ENCODE results near the gene RANBP9.

The RANBP9 gene

DNA sequence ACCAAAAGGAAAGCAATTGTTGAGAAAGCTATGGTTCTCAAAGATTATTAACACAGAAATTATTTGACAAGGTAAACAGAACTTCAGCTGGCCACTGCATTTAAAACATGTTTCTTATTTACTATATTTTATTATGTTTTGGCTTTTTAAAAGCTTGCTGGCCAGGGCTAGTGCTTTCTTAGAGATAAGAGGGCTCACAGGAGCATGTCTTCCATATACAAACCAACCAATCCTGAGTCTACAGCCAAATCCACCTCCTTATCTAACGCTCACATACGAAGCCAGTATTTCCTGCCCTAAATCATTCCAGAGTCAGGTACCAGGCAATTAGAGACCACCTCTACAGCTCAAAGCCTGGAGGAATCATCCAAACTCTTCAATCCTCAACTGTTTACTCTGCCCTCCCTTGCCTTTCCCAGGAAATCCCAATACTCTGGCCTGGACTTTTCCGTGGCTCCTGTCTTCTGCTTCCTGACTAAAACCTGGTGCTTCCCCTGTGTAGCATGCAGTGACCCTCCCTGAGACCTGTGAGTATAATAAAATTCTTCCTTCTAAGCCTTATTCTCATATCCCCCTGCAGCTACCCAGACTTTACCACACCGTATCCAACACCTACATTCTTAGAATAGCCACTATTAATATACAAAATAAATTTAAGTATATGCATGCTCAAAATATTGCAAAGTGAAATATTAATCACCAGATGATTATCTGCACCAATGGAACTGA lies 33.2 kb downstream of the RANBP9 start:
- DNase-seq (ENCODE audit: low spot score): peak; percentile 6

DNA sequence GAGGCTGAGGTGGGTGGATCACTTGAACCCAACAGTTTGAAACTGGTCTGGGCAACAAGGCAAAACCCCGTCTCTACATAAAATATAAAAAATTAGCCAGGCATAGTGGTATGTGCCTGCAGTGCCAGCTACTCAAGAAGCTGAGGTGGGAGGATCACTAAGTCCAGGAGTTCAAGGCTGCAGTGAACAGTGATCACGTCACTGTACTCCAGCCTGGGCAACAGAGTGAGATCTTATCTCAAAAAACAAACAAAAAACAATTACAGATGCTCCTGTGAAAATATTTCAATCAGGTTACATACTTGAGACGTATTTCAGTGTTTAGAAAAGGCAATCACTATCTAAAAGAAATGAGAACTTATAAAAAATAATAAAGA lies 33.8 kb downstream of the RANBP9 start:
- DNase-seq (ENCODE audit: low spot score): no peak

DNA sequence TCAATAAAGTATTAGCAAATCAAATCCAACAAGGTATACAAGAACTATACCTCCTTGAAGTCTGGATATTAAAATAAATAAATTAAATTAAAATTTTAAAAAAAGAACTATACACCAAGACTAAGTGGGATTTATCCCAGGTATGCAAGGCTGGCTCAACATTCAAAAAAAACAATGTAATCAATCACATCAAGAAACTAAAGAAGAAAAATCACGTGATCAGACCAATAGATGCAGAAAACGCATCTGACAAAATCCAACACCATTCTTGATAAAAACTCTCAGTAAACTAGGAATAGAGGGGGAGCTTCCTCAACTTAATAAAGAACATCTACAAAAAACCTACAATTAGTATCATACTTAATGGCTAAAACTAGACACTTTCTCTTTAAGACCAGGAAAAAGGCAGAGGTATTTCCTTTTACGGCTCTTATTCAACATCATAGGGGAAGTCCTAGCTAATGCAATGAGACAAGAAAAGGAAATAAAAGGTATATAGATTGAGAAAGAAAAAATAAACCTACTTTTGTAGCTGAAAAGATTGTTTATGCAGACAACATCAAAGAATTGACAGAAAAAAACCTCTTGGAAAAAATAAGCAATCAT lies 35.0 kb downstream of the RANBP9 start:
- no peak for DNase-seq (ENCODE audit: low spot score)

DNA sequence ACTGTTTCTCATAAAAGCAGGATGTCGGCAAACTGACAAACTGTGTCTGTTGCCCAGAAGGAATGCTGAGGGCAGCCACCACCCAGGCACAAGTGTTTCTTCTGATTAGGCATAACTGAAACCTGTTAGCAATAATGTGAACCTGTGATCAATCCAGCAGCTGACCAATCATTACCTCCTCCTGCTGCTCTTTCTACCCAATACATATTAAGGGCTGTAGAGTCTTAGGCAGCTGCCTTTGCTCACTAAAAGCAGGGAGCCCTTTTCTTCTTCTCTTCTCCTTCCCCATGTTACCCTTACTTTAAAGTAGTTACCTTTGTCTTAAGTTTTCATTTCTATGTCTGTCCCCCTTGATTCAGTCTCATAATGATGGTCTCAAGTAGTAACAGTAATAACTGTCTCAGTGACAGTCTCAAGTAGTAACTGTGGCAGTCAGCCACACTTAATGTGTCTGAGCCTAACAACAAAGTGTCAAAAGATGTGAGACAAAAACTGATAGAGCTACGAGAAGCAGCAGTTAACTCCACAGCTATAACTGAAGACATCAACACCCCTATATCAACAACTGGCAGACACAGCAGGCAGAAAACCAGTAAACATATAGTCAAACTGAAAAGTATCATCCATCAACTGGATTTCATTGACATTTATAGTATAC lies 37.0 kb downstream of the RANBP9 start:
- no peak for DNase-seq (ENCODE audit: low spot score)

DNA sequence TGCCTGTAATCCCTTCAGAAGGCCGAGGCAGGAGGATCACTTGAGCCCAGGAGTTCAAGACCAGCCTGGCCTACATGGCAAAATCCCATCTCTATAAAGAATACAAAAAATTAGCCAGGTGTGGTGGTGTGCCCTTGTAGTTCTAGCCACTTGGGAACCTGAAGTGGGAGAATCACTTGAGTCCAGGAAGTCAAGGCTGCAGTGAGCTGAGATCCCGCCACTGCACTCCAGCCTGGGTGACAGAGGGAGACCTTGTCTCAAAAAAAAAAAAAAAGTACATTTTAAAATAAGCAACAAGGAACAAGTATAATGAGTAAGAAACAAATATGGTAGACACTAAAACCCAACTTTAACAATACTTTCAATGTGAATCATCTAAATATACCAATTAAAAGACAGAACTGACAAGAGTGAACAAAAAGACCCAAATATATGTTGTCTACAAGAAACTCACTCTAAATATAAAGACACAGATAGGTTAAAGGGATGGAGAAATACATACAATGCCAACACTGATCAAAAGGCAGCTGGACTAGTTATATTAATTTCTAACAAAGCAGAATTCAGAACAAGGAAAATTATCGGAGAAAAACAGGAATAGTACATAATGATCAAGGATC lies 37.7 kb downstream of the RANBP9 start:
- DNase-seq (ENCODE audit: low spot score): no peak

DNA sequence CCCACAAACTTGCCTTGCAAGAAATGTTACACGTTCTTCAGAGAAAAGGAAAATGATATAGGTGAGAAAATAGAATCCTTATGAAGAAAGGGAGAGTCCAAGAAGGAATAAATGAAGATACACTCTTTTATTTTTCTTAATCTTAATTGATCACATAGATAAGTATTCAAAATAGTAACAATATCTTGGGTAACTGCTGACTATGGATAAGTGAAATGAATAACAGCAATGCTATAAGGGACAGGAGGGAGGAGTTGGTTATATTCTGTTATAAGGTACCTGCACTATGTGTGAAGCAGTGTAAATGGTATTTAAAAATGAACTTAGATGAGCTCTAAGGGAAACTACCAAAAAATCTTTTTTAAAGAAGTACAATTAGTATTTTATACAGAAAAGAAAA lies 38.3 kb downstream of the RANBP9 start:
- no peak for DNase-seq (ENCODE audit: low spot score)

DNA sequence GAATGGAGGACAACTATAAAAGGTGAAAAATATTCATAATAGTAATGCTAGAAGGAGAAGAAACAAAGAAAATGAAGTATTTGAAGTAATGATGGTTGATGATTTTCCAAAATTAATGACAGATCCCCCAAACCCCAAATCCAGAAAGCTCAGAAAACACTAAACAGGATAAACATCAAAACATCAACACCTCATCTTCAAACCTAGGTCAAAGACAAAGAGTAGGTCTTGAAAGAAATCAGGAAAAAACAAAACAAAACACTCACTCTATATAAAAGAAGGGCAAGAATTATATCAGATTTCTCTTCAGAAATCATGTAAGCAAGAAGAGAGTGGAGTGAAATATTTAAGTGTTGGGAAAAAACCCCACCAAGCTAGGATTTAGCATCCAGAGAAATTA lies 38.7 kb downstream of the RANBP9 start:
- DNase-seq (ENCODE audit: low spot score): no peak

DNA sequence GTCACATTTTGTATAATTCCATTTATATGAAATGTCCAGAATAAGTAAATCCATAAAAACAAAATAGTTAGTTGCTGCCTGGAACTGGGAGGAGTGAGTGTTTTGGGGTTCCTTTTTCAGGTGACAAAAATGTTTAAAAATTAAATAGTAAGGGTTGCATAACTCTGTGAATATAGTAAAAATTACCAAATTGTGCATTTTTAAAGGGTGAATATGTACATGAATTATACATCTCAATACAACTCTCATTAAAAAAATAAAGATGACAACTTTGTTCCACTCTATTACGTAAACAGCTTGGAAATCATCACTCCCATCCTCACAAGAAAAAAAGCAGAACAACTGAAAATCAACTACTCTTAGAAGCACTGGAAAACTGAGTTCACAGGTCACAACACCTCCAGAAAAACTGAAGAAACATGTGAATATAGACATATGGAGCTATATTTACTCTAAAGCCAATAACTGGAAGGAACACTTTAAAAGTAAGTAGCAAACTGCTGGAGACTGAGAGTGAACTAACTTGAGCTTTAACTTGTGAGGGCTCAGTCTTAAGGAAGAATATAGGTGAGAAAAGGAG lies 40.0 kb downstream of the RANBP9 start:
- DNase-seq (ENCODE audit: low spot score): no peak

DNA sequence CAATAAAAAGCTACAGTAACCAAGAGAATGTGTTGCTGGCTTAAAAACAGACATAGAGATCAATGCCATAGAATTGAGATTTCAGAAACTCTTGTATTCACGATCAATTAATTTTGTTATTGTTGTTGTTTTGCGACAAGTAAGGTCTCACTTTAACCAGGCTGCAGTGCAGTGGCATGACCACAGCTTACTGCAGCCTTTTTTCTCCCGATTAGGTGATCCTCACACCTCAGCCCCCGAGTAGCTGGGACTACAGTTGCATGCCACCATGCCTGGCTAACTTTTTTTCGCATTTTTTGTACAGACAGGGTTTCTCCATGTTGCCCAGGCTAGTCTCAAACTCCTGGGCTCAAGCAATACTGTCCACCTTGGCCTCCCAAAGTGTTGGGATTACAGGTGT lies 42.2 kb downstream of the RANBP9 start:
- DNase-seq (ENCODE audit: low spot score): no peak

DNA sequence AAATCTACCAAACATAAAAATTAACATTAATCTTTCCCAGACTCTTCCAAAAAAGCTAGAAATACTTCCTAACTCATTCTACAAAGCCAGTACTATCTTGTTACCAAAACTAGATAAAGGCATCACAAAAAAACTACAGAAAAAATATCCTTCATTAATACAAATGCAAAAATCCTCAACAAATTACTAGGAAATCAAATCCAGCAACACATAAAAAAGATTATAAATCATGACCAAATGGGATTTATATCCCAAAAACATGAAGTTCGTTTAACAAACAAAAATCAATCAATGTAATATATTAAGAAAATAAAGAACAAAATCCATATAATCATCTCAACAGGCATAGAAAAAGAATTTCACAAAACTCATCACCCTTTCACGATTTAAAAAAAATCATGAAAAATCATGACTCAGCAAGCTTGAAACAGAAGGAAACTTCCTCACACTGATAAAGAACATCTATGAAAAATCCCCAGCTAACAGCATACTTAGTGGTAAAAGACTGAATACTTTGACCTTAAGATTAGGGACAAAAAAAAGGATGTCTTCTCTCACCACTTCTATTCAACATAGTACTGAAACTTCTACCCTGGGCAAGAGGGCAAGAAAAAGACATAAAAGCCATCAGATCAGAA lies 43.2 kb downstream of the RANBP9 start:
- no peak for DNase-seq (ENCODE audit: low spot score)

DNA sequence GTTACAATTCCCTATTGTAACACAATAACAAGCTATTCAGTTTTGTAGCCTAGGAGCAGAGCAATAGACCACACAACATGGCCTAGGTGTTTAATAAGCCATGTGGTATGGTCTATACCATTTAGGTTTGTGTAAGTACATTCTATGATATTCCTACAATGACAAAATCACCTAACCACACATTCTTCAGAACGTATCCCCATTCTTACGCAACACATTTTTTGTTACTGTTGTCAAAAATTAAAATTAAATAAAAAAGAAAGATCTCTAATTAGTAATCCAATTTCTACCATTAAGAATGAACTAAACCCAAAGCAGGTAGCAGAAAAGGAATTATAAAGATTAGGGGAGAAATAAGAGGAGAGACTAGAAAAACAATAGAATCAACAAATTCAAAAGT lies 44.0 kb downstream of the RANBP9 start:
- no peak for DNase-seq (ENCODE audit: low spot score)

DNA sequence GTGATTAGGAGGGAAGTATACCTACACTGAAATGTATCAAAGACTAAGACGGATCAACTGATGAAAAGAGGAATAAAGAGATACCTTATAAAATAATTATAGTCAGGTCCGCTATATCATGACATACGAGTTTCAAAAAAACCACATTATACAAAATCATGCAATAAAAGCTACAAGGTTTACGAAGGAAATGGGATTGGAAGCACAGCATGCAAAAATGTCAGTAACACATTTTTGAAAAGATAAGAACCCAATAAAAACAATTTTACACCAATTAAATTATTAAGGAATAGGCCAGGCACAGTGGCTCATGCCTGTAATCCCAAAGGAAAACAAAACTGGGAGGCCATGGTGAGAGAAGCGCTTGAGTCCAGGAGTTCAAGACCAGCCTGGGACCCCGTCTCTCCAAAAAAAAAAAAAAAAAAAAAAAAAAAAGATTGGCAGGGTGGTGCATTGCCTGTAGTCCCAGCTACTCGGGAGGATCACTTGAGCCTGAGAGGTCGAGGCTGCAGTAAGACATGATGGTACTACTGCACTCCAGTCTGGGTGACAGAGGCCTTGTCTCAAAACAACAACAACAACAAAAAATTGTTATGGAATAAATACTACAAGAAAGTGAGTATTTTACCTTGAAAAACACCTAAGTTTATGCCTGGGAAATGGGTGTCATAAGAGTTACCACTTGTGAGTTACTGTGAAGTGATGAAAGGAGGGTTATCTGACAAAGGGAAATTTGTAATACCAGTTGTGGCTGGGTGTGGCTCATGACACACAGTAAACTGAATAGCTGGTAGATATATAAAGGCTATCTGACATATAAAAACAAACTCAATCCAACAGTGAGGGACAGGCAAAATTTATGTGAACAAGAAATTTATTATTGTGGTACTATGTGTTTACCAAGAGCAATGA lies 45.2 kb downstream of the RANBP9 start:
- no peak for DNase-seq (ENCODE audit: low spot score)

DNA sequence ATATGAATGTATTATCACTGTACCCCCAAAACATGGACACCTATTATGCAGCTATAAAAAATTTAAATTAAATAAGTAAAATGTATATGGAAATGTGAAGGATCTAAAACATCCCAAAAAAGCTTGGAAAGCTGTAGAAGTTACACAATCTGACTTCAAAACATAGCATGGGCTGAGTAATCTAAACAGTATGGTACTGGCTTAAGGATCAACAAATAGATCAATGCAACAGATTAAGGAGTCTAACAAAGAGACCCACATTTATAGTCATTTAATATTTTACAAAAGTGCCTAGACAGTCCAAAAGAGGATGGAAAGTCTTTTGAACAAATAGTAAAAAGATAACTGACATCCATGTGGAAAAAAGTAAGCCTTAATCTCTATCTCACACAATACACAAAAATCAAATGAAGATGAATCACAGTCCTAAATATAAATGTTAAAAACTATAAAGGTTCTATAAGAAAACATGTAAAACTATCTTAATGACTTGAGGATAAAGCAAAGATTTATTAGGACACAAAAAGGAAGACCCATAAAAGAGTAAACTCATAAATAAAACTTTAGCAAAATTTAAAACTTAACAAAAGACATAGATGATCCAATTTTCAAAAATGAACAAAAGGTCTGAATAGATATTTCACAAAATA lies 46.8 kb downstream of the RANBP9 start:
- no peak for DNase-seq (ENCODE audit: low spot score)

DNA sequence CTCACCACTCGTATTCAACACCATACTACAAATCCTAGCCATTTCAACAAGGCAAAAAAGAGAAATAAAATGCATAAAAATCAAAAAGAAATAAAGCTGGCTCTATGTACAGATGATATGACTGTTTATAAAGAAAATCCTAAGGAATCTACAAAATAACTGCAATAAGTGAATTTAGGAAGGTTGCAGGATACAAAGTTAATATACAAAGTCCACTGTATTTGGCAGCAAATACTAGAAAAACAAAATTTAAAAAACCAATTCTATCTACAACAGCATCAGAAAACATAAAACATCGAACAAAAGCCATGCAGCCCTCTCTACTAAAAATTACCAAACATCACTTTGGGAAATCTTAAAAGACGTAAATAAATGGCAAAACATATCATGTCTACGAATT lies 47.6 kb downstream of the RANBP9 start:
- no peak for DNase-seq (ENCODE audit: low spot score)

DNA sequence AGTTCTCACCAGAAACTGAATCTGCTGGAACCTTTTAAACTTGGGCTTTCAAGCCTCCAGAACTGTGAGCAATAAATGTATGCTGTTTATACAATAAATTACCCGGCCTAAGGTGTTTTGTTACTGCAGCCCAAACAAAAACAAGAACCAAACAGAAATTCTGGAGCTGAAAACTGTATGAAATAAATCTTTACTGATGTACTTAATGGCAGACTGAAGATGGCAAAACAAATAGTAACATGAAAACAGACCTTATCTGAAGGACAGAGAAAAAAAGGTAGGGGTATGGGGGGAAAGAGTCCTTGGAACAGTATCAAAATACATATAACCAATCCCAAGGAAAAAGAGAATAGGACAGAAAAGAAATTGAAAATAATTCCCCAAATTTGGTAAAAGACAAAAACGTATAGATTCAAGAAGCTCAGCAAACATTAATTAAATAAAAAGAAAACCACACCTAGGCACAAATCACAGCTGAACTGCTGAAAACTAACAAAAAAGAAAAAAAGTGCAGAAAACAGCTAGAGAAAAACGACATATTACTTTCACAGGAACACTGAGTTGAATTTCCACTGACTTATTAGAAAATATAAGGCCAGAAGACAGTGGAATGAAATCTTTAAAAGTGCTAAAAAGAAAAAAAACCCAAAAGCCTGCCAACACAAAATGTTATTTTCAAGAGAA lies 48.8 kb downstream of the RANBP9 start:
- DNase-seq (ENCODE audit: low spot score): no peak

DNA sequence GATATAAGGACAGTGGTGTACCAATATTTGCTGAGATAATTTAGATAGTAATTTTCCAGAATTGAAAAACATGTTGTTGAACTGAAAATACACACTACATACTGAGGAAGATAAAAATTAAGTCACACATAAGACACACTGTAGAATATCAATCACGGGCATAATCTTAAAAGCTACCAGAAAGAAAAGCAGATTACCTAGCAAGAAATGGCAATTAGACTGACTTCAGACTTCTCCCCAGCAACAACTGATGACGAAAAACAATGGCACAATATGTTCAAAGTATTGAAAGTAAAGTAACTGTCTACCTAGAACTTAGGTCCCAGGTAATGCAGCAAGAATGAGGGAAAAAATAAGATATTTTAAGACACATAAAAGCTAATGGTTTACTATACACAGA lies 50.0 kb downstream of the RANBP9 start:
- DNase-seq (ENCODE audit: low spot score): no peak

DNA sequence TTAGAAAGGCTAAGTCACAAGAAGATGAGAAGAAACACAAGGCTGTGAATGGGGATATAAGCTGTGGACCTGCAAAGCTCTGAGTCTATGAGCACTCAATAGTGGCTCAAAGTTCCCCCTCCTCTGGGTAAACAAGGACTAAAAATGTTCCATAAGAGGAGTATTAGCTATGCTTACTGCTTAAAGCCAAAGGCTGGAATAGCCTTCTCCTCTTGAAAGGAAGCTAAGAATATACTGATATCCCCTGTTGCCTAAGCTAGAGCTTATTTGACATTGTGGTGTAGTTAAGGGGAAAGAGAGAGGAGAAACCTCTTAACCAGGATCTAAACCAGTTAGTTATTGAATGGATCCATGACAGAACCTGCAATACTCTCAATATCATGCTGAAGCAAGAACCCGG lies 50.7 kb downstream of the RANBP9 start:
- no peak for DNase-seq (ENCODE audit: low spot score)

DNA sequence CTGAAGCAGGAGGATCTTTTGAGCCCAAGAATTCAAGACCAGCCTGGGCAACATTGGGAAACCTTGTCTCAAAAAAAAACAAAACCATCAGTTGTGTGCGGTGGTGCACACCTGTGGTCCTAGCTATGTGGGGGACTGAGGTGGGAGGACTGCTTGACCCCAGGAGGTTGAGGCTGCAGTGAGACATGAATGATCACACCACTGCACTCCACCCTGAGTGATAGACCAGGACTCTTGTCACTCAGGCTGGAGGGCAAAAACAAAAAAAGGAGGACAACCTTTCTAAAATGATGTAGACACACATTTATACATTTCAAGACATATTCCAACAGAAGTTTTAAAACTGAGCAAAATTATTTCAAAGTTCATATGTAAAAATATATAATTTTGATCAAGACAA lies 51.4 kb downstream of the RANBP9 start:
- DNase-seq (ENCODE audit: low spot score): no peak

DNA sequence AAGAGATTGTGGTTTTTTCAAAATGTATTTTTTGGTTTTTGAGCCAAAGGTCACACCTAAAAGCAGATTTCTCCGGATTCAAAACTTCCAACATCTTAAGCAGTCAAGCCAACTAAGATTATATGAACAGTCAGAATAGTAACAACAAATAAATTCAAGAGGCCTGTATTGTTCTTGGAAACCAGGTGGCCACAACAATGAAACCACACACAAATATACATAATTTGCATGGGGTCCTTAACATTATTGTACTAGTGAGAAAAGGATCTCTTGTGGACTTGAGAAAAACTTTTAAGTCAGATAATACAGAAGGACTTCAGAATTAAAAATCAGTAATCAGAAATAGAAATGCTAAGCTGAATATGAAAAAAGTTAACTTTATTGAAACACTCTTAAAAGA lies 55.9 kb downstream of the RANBP9 start:
- DNase-seq (ENCODE audit: low spot score): no peak

DNA sequence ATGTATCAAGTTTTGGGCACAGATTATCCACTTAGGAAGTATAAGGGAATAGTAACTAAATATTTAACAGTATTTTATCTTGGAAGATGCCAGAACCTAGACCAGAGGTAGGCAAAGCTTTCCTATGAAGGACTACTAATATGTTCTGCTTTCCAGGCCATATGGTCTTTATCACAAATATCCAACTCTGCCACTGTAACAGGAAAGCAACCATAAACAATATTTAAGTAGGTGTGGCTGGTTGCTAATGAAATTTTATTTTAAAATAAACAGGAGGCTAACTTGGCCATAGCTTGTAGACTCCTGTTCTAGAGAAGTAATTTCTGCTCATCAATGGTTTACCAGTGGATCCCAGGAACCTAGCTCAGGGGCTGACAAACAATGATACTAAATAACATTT lies 57.1 kb downstream of the RANBP9 start:
- DNase-seq (ENCODE audit: low spot score): no peak
